Measurements from ENCODE around the gene MKS1.

DNA sequence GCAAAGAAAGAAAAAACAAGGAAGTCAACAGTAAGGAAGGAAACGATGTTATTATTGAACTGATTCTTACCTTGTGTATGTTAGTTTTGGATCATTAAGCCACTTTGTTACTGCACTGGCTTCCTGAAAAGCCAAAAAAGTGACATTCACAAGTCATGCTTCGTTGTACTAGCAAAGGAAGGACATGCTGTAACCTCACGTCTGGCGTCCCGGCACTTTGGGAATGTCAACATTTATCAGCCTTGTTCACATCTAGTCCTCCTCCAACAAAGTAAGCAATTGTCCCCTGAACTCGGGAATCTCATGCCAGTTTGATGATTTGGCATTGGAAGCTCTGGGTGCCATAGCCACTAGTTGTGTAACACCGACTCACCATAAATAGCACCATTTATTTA, 731 bp upstream of the MKS1 start:
- TF ChIP-seq, protein P1, sequence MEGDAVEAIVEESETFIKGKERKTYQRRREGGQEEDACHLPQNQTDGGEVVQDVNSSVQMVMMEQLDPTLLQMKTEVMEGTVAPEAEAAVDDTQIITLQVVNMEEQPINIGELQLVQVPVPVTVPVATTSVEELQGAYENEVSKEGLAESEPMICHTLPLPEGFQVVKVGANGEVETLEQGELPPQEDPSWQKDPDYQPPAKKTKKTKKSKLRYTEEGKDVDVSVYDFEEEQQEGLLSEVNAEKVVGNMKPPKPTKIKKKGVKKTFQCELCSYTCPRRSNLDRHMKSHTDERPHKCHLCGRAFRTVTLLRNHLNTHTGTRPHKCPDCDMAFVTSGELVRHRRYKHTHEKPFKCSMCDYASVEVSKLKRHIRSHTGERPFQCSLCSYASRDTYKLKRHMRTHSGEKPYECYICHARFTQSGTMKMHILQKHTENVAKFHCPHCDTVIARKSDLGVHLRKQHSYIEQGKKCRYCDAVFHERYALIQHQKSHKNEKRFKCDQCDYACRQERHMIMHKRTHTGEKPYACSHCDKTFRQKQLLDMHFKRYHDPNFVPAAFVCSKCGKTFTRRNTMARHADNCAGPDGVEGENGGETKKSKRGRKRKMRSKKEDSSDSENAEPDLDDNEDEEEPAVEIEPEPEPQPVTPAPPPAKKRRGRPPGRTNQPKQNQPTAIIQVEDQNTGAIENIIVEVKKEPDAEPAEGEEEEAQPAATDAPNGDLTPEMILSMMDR (IDR thresholded peaks at IDR 0.05; ENCODE audit: low read length): no peak
- TF ChIP-seq EZH2 (optimal IDR thresholded peaks at IDR 0.05; ENCODE audit: low read depth, low read length) (no peak), EZH2phosphoT487 (IDR thresholded peaks at IDR 0.05; ENCODE audit: low read length) (no peak)

Measured in MM.1S (cell line).